Activated effector memory CD4-positive, alpha-beta T cell treated with Interleukin-2 at 50 U/mL for 16 hours (primary cell): ENCODE results near the gene ERICH6.
"Not testable (repeated sequence)": the region's sequence is repeated elsewhere in the genome, so short reads cannot be mapped to it uniquely, and the experiment has no call there.

Source experiments
- DNase-seq: peaks from one replicate; pipeline ENCODE4 v3.0.0-alpha.2; 2020

Gene ERICH6

GRCh38 chr3:150681057-150681456, 22.7 kb downstream of the ERICH6 start:
- no peak for DNase-seq

GRCh38 chr3:150680562-150680961, 23.2 kb downstream of the ERICH6 start:
- no peak for DNase-seq

- no peak for DNase-seq
Observed at GRCh38 chr3:150675587-150675986, 28.1 kb downstream of the ERICH6 start.

- no peak for DNase-seq
Observed at GRCh38 chr3:150673966-150674365, 29.8 kb downstream of the ERICH6 start.

GRCh38 chr3:150666167-150666566, 37.6 kb downstream of the ERICH6 start:
- no peak for DNase-seq

- no peak for DNase-seq
Observed at GRCh38 chr3:150663461-150663860, 40.3 kb downstream of the ERICH6 start.

DNA sequence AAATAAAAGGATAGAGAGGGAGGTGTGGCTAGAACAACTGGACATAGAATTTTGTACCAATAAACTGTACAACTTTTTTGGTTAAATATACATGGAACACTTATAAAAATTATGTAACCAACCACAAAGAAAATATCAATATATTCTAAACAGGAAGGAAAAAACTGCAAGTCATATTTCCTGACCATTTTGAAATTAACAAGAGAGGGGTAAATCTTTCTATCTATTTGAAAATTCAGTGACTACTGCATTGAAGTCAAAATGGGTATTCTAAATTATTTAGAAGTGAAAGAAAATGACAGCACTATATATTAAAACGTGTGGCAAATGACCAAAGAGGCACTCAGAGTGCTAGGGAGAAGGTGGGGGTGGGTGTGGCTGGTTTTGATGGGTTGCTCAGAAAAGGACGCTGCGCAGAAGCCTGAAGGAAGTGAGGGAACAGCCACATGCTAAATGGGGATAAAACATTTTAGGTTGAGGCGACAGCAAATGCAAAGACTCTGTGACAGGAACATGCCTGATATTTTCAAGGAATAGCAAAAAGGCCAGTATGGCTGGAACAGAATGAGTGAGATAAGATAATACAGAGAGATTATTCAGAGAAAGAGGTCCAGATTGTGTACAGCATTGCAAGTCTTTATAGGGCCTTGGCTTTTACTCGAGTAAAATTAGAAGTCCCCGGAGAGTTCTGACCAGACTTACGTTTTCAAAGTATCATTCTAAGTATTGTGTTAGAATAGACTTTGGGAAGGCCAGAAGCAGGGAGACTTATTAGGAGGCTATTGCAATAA, 41.1 kb downstream of the ERICH6 start:
- DNase-seq = no peak

DNA sequence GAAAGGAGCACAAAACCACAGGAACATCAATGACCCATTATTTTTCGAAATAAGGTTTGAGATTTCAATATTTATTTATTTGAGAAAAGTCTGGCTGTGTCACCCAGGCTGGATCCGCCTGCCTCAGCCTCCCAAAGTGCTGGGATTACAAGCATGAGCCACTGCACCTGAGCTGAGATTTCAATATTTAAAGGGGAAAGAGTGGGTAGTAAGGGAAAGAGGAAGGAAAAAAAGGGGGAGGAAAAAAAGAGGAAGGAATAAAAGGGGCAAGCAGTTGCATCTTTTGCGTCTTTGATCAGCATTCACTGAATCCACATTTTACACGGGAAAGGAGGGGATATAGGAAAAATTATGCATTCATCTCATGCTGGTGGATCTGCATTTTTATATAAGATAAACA, 47.4 kb downstream of the ERICH6 start:
- no peak for DNase-seq

DNA sequence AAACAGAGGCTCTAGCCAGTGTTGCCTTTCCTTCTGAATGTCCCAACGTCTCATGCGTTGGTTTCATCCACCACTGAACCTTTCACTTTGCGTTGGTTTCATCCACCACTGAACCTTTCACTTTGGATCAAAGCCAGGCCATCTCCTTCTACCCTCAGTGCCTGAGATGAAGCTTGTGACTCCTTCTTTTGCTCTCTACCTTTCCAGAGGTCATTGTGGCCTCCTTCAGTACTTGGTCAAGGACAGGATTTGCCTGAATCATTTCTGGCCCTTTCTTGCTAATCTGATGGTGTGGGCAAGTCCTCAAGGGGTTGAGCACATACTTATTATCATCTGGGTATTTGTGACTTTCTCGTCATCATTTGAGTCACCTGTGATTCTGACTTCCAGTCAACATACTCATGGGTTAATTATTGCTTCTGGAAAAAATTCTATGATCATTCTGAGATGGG, 50.6 kb downstream of the ERICH6 start:
- no peak for DNase-seq

DNA sequence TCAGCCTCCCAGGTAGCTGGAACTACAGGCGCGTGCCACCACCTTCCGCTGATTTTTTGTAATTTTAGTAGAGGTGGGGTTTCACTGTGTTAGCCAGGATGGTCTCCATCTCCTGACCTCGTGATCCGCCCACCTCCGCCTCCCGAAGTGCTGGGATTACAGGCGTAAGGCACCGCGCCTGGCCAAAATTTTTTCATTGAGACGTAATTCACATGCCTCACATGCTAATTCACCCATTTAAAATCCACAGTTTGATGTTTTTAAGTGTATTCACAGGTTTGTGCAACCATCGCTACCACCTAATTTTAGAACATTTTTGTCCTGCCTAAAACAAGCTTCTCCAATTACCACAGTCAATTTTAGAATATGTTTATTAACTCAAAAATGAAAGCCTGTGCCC, 63.5 kb downstream of the ERICH6 start:
- no peak for DNase-seq

DNA sequence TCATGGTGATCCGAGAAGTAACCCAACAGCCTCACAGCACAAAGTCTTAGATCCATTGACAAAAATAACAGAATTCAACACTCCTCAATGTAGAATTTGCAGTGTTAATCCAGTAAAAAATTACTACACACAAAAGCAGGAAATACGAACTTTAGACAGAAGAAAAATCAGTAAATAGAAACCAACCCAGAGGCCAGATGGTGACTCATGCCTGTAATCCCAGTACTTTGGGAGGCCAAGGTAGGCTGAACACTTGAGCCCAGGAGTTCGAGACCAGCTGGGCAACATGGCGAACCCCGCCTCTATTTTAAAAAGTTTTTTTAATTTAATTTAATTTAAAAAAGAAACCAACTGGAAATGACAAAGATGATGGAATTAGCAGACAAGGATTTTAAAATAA, 64.5 kb downstream of the ERICH6 start:
- DNase-seq = no peak

GRCh38 chr3:150636258-150636657, 67.5 kb downstream of the ERICH6 start:
- DNase-seq = no peak

- no peak for DNase-seq
Observed at GRCh38 chr3:150635526-150635925, 68.2 kb downstream of the ERICH6 start.

- no peak for DNase-seq
Observed at GRCh38 chr3:150635076-150635475, 68.6 kb downstream of the ERICH6 start.

DNA sequence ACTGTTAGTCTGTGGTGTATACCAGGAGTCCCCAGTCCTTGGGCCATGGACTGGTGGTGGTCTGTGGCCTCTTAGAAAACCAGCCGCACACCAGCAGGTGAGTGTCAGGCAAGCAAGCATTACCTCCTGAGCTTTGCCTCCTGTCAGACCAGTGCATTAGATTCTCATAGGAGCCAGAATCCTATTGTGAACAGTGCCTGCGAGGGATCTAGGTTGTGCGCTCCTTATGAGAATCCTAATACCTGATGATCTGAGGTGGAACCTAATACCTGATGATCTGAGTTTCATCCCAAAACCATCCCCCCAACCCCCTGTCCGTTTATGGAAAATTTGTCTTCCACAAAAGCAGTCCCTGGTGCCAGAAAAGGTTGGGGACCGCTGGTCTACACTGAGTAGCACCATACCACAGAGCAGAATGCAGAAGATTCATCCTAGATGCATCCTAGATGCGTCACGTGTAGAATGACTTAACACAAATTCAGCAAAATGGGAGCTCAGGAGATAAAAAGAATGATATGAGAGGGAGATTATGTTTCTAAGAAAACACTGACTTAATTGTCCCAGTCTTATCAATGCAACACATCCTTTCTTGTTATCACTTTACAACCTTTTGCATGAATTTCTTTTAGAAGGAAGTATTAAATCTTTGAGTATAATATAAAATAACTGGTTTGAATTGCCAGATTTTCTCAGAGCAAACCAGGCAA, 72.1 kb downstream of the ERICH6 start:
- DNase-seq = no peak

- no peak for DNase-seq
Observed at GRCh38 chr3:150627557-150627956, 76.2 kb downstream of the ERICH6 start.

- no peak for DNase-seq
Observed at GRCh38 chr3:150626148-150626930, 77.4 kb downstream of the ERICH6 start.

- no peak for DNase-seq
Observed at GRCh38 chr3:150623945-150624344, 79.8 kb downstream of the ERICH6 start.

DNA sequence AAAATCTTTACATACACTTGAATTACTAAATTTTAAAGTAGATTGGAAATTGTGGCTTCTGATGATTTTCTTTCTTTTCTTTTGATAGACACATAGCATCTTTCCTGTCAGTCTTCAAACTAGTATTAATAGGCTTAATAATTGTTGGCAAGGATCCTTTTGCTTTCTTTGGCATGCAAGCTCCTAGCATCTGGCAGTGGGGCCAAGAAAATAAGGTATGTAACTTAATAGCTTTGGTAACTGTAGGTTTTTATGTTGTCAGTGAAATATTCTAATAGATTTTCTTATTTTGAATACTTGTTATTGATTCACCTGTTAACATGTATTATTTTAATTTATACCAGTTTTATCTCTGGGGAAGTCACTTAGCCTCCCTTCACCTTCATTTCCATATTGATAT, 80.8 kb downstream of the ERICH6 start:
- not testable (repeated sequence) for DNase-seq

DNA sequence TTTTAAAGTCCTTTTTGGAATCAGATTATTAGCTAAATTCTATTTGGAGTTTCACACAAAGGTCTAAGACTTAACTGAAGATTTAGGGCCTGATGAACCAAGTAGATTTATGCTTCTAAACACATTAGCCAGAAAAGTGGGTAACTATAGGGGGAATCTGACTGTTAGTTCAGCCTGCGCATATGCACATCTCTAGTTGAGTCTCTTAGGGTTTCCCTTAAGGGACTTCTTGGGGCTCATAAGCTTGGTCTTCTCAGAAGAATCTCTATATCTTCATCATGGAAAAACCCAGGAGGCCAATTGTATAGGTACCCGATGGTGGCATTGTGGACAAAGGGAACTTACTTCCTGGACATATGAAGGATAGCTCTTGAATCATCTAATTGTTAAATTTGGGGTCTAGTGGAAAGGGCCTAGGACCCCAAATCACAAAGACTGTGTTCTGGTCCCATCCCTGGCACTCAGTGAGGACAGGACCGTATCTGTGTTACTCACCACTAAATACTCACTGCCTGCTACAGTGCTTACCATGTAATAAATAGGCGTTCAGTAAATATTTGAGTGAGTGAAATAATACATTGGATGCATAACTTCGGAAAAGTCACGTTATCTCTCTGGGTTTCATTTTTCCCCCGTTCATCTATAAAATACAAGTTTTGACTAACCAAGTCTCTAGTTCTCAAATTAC, 83.6 kb downstream of the ERICH6 start:
- DNase-seq = no peak

GRCh38 chr3:150613709-150614480, 89.8 kb downstream of the ERICH6 start:
- DNase-seq = no peak

GRCh38 chr3:150613034-150613433, 90.7 kb downstream of the ERICH6 start:
- DNase-seq = no peak
